Measurements from ENCODE around the gene TFEB.

The TFEB gene

GRCh38 chr6:41728954-41729353 is 6.5 kb downstream of the TFEB start:
- no peak for TF ChIP-seq CTCF (IDR thresholded peaks at IDR 0.05; ENCODE audit: extremely low read depth, insufficient read depth, missing control alignments)
- no peak for DNase-seq (ENCODE audit: low spot score)
- in situ Hi-C loops (cut with MboI; ENCODE audit: low pct_unique_long_range_greater_than_20kb, low sequenced_read_pairs, unreplicated experiment), result no loop called here

DNA sequence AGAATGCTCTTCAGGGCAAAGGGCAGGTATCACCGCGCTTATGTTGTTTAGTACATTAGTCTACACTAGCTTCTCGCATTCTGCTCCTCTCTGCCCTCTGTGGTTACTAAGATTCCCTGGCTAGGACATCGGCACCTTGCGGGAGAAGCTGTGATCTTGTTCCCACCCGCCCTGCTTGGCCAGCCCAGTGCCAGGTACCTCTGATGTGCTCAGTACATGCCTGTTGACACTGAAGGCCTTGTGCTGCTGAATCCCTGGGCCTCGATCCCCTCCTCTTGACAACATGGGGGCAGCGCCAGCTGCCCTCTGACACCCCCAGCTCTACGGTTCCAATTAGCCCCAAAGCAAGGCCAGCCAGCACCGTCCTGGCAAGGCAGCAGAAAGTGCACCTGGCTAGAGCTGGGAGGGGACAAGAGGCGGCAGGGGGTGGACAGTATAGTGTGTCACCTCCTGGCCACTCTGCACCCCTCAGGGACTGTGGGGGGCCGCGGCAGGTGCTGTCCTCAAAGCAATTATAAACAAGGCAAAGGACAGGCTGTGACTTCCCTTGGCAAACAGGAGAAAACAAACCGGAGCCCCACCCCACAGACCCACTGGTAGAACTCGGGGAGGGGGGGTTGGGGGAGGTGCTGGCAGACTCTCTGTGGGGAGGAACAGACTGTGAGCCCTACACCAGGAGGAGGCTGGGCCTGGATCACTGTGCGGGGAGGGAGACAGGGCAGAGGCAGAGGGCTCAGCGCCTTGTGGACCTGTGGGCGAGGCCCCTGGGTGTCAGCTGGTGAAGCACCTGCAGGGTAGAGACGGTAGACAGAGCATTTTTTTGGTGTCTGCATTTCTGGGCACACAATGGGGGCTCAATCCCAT is 7.1 kb downstream of the TFEB start:
- TF ChIP-seq CTCF (IDR thresholded peaks at IDR 0.05; ENCODE audit: extremely low read depth, insufficient read depth, missing control alignments), result no peak
- in situ Hi-C loops (cut with MboI; ENCODE audit: low pct_unique_long_range_greater_than_20kb, low sequenced_read_pairs, unreplicated experiment), result no loop called here
- DNase-seq (ENCODE audit: low spot score), result no peak

- no peak for TF ChIP-seq CTCF (IDR thresholded peaks at IDR 0.05; ENCODE audit: extremely low read depth, insufficient read depth, missing control alignments)
- in situ Hi-C loops (cut with MboI; ENCODE audit: low pct_unique_long_range_greater_than_20kb, low sequenced_read_pairs, unreplicated experiment), result no loop called here
Observed at GRCh38 chr6:41727705-41728072, 7.7 kb downstream of the TFEB start.

GRCh38 chr6:41726876-41727275 is 8.5 kb downstream of the TFEB start:
- in situ Hi-C loops (cut with MboI; ENCODE audit: low pct_unique_long_range_greater_than_20kb, low sequenced_read_pairs, unreplicated experiment), result no loop called here
- no peak for DNase-seq (ENCODE audit: low spot score)
- no peak for TF ChIP-seq CTCF (IDR thresholded peaks at IDR 0.05; ENCODE audit: extremely low read depth, insufficient read depth, missing control alignments)

More at GRCh38 chr6:41727705-41728072, 7.7 kb downstream of the TFEB start:
- DNase-seq (ENCODE audit: low spot score), result no peak

- in situ Hi-C loops (cut with MboI; ENCODE audit: low pct_unique_long_range_greater_than_20kb, low sequenced_read_pairs, unreplicated experiment), result no loop called here
- no peak for TF ChIP-seq CTCF (IDR thresholded peaks at IDR 0.05; ENCODE audit: extremely low read depth, insufficient read depth, missing control alignments)
Observed at GRCh38 chr6:41724586-41725501, 10.6 kb downstream of the TFEB start.

DNA sequence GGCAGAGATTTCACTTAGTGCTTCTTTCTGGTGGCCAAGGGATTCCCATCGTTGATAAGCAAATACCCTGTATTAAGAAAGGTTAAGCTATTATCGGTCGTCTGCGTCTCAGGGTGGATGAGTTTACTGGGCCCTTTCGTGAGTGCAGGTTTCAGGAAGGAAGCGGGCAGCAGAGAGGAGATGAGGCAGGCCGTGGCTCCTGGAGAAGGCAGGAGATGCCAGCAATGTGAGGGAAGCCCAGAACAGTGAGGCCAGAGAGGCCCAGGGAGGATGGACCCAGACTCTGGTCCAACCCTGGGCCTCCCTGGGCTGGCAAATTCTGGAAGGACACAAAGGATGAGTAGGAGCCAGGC is 11.2 kb downstream of the TFEB start:
- in situ Hi-C loops (cut with MboI; ENCODE audit: low pct_unique_long_range_greater_than_20kb, low sequenced_read_pairs, unreplicated experiment), result no loop called here
- no peak for TF ChIP-seq CTCF (IDR thresholded peaks at IDR 0.05; ENCODE audit: extremely low read depth, insufficient read depth, missing control alignments)

More at GRCh38 chr6:41724586-41725501, 10.6 kb downstream of the TFEB start:
- no peak for DNase-seq (ENCODE audit: low spot score)

More for the DNA sequence above, 11.2 kb downstream of the TFEB start:
- DNase-seq (ENCODE audit: low spot score), result no peak

Measured in GM13977 (cell line).